ENCODE results near the gene RNF133. TPM values are rescaled to one million over a fixed set of nuclear protein-coding genes. Genes with fewer than 3 reads are reported as not detected.

Gene RNF133
- polyA plus RNA-seq (2013) = not detected in 2 replicates

- no peak within 1 kb of the TSS for H2BK120ac ChIP-seq (ENCODE audit: insufficient read depth, low read length, poor library complexity)
- no peak within 1 kb of the TSS for H2BK12ac ChIP-seq (ENCODE audit: low read length)
- H3K27me3 ChIP-seq (ENCODE audit: insufficient read depth, low read length) = no peaks in the 10 kb centered on the region
- no peak within 1 kb of the TSS for H2AFZ ChIP-seq (ENCODE audit: insufficient read depth, low read length, poor library complexity)
- no peak within 1 kb of the TSS for H4K12ac ChIP-seq (ENCODE audit: low read depth, low read length)
- no peak within 1 kb of the TSS for H3K4ac ChIP-seq (ENCODE audit: low read depth, low read length)
- H3K79me2 ChIP-seq (ENCODE audit: control insufficient read depth, insufficient read depth, low read length, poor library complexity) = no peaks in the 10 kb centered on the region
- H3K9me3 ChIP-seq (ENCODE audit: insufficient read depth, low read depth, low read length) = no peaks in the 10 kb centered on the region
- no peak within 1 kb of the TSS for H3K18ac ChIP-seq (ENCODE audit: low read length)
- no peak within 1 kb of the TSS for H4K8ac ChIP-seq (ENCODE audit: low read depth, low read length)
- H3K4me1 ChIP-seq (ENCODE audit: control insufficient read depth in 1 of 2, insufficient read depth in 2 of 2, low read length in 2 of 2) = no peaks in the 10 kb centered on the region
- H3K4me3 ChIP-seq (ENCODE audit: low read depth, low read length) = no peak within 1 kb of the TSS
- no peaks in the 10 kb centered on the region for H3K36me3 ChIP-seq (ENCODE audit: control insufficient read depth in 1 of 2, insufficient read depth in 2 of 2, low read length in 2 of 2)
- no peak within 1 kb of the TSS for H4K91ac ChIP-seq (ENCODE audit: low read depth, low read length)
- DNase-seq = no peak
- no peak within 1 kb of the TSS for H2BK5ac ChIP-seq (ENCODE audit: low read depth, low read length, poor library complexity)
- H3K27ac ChIP-seq (ENCODE audit: low read depth, low read length) = no peak within 1 kb of the TSS
- H3K23ac ChIP-seq (ENCODE audit: low read length) = no peak within 1 kb of the TSS
- no peak within 1 kb of the TSS for H3K14ac ChIP-seq (ENCODE audit: low read length)
- no peak within 1 kb of the TSS for H3K4me2 ChIP-seq (ENCODE audit: low read length)
- H3K79me1 ChIP-seq (ENCODE audit: low read length) = no peaks in the 10 kb centered on the region
- H2AK5ac ChIP-seq (ENCODE audit: low read length) = no peak within 1 kb of the TSS
- no peak within 1 kb of the TSS for H3K9ac ChIP-seq (ENCODE audit: low read length)
These were observed at the start of gene RNF133 for GRCh38 chr7:122699017-122699416. Gene RNF133, minus strand, starts transcription at chr7:122699117. Its CDS starts 199 bp downstream, at chr7:122698918.

GRCh38 chr7:122748195-122748594 is 49.3 kb upstream of the RNF133 start:
- WGBS (ENCODE audit: extremely low coverage, insufficient coverage, insufficient read length) = no CpG with 5 or more reads among the region's 2 CpGs
- Histone ChIP-seq H2BK120ac (ENCODE audit: insufficient read depth, low read length, poor library complexity) (no peak overlapping the region), H2BK5ac (ENCODE audit: low read depth, low read length, poor library complexity) (no peak overlapping the region), H3K4ac (ENCODE audit: low read depth, low read length) (no peak overlapping the region), H4K8ac (ENCODE audit: low read depth, low read length) (no peak overlapping the region), H4K12ac (ENCODE audit: low read depth, low read length) (no peak overlapping the region), H2BK12ac (ENCODE audit: low read length) (no peak overlapping the region), H3K4me1 (ENCODE audit: control insufficient read depth in 1 of 2, insufficient read depth in 2 of 2, low read length in 2 of 2) (no peaks in the 10 kb centered on the region), H3K18ac (ENCODE audit: low read length) (no peak overlapping the region), H2AFZ (ENCODE audit: insufficient read depth, low read length, poor library complexity) (no peak overlapping the region), H3K23ac (ENCODE audit: low read length) (no peak overlapping the region), H3K79me2 (ENCODE audit: control insufficient read depth, insufficient read depth, low read length, poor library complexity) (no peaks in the 10 kb centered on the region), H3K79me1 (ENCODE audit: low read length) (no peaks in the 10 kb centered on the region), H3K9ac (ENCODE audit: low read length) (no peak overlapping the region), H3K14ac (ENCODE audit: low read length) (no peak overlapping the region), H3K27me3 (ENCODE audit: insufficient read depth, low read length) (no peaks in the 10 kb centered on the region), H3K36me3 (ENCODE audit: control insufficient read depth in 1 of 2, insufficient read depth in 2 of 2, low read length in 2 of 2) (no peaks in the 10 kb centered on the region), H4K91ac (ENCODE audit: low read depth, low read length) (no peak overlapping the region), H2AK5ac (ENCODE audit: low read length) (no peak overlapping the region), H3K4me3 (ENCODE audit: low read depth, low read length) (no peak overlapping the region), H3K27ac (ENCODE audit: low read depth, low read length) (no peak overlapping the region), H3K4me2 (ENCODE audit: low read length) (no peak overlapping the region), H3K9me3 (ENCODE audit: insufficient read depth, low read depth, low read length) (no peaks in the 10 kb centered on the region)
- no peak for DNase-seq

GRCh38 chr7:122746948-122747347 is 48.0 kb upstream of the RNF133 start:
- WGBS (ENCODE audit: extremely low coverage, insufficient coverage, insufficient read length) = no CpG with 5 or more reads among the region's 2 CpGs

GRCh38 chr7:122743211-122743610 is 44.3 kb upstream of the RNF133 start:
- H3K9ac ChIP-seq (ENCODE audit: low read length) = no peak overlapping the region
- no peaks in the 10 kb centered on the region for H3K9me3 ChIP-seq (ENCODE audit: insufficient read depth, low read depth, low read length)
- no peaks in the 10 kb centered on the region for H3K27me3 ChIP-seq (ENCODE audit: insufficient read depth, low read length)
- H2AK5ac ChIP-seq (ENCODE audit: low read length) = no peak overlapping the region
- H2BK12ac ChIP-seq (ENCODE audit: low read length) = no peak overlapping the region
- H3K18ac ChIP-seq (ENCODE audit: low read length) = no peak overlapping the region
- H3K4me2 ChIP-seq (ENCODE audit: low read length) = no peak overlapping the region
- no peak overlapping the region for H4K91ac ChIP-seq (ENCODE audit: low read depth, low read length)
- H3K27ac ChIP-seq (ENCODE audit: low read depth, low read length) = no peak overlapping the region
- H2BK120ac ChIP-seq (ENCODE audit: insufficient read depth, low read length, poor library complexity) = no peak overlapping the region
- H3K79me1 ChIP-seq (ENCODE audit: low read length) = no peaks in the 10 kb centered on the region
- no peaks in the 10 kb centered on the region for H3K4me1 ChIP-seq (ENCODE audit: control insufficient read depth in 1 of 2, insufficient read depth in 2 of 2, low read length in 2 of 2)
- no peak overlapping the region for H3K23ac ChIP-seq (ENCODE audit: low read length)
- H3K4ac ChIP-seq (ENCODE audit: low read depth, low read length) = no peak overlapping the region
- H4K8ac ChIP-seq (ENCODE audit: low read depth, low read length) = no peak overlapping the region
- no peaks in the 10 kb centered on the region for H3K36me3 ChIP-seq (ENCODE audit: control insufficient read depth in 1 of 2, insufficient read depth in 2 of 2, low read length in 2 of 2)
- no peak overlapping the region for H3K4me3 ChIP-seq (ENCODE audit: low read depth, low read length)
- no peak overlapping the region for H2AFZ ChIP-seq (ENCODE audit: insufficient read depth, low read length, poor library complexity)
- H4K12ac ChIP-seq (ENCODE audit: low read depth, low read length) = no peak overlapping the region
- DNase-seq = no peak
- no peaks in the 10 kb centered on the region for H3K79me2 ChIP-seq (ENCODE audit: control insufficient read depth, insufficient read depth, low read length, poor library complexity)
- H3K14ac ChIP-seq (ENCODE audit: low read length) = no peak overlapping the region
- no peak overlapping the region for H2BK5ac ChIP-seq (ENCODE audit: low read depth, low read length, poor library complexity)

More at GRCh38 chr7:122746948-122747347, 48.0 kb upstream of the RNF133 start:
- Histone ChIP-seq H3K9me3 (ENCODE audit: insufficient read depth, low read depth, low read length) (no peaks in the 10 kb centered on the region), H3K9ac (ENCODE audit: low read length) (no peak overlapping the region), H2AFZ (ENCODE audit: insufficient read depth, low read length, poor library complexity) (no peak overlapping the region), H3K4ac (ENCODE audit: low read depth, low read length) (no peak overlapping the region), H3K14ac (ENCODE audit: low read length) (no peak overlapping the region), H3K79me2 (ENCODE audit: control insufficient read depth, insufficient read depth, low read length, poor library complexity) (no peaks in the 10 kb centered on the region), H3K4me1 (ENCODE audit: control insufficient read depth in 1 of 2, insufficient read depth in 2 of 2, low read length in 2 of 2) (no peaks in the 10 kb centered on the region), H2BK12ac (ENCODE audit: low read length) (no peak overlapping the region), H2AK5ac (ENCODE audit: low read length) (no peak overlapping the region), H3K27ac (ENCODE audit: low read depth, low read length) (no peak overlapping the region), H3K27me3 (ENCODE audit: insufficient read depth, low read length) (no peaks in the 10 kb centered on the region), H4K8ac (ENCODE audit: low read depth, low read length) (no peak overlapping the region), H3K4me3 (ENCODE audit: low read depth, low read length) (no peak overlapping the region), H3K23ac (ENCODE audit: low read length) (no peak overlapping the region), H2BK5ac (ENCODE audit: low read depth, low read length, poor library complexity) (no peak overlapping the region), H4K12ac (ENCODE audit: low read depth, low read length) (no peak overlapping the region), H3K36me3 (ENCODE audit: control insufficient read depth in 1 of 2, insufficient read depth in 2 of 2, low read length in 2 of 2) (no peaks in the 10 kb centered on the region), H3K18ac (ENCODE audit: low read length) (no peak overlapping the region), H2BK120ac (ENCODE audit: insufficient read depth, low read length, poor library complexity) (no peak overlapping the region), H3K79me1 (ENCODE audit: low read length) (no peaks in the 10 kb centered on the region), H4K91ac (ENCODE audit: low read depth, low read length) (no peak overlapping the region), H3K4me2 (ENCODE audit: low read length) (no peak overlapping the region)
- DNase-seq = no peak

All from trophoblast cell (in vitro differentiated cells and primary cell).